Endothelial cell of umbilical vein (primary cell): ENCODE data around the gene TIAM1. TPM values are rescaled to one million over a fixed set of nuclear protein-coding genes. Genes with fewer than 3 reads are reported as not detected.

ENCODE experiments used
- BruUV-seq: library from RNA; stranded (reverse); fragments of 400-500 nt; replicated peaks from 2 replicates; lab custom pipeline; 2021; lab: Mats Ljungman, UMichigan
- CTCF ChIA-PET: fragments of 300-600, 350-600 bp; sonication (Branson Sonifier 250); formaldehyde crosslinking; loops from one replicate; lab custom pipeline; 2021; ENCODE audit warnings: antibody characterized with exemption, inconsistent platforms; lab: Charles Lee
- POLR2A ChIA-PET: fragments of 300-600, 350-600 bp; sonication (Branson Sonifier 250); formaldehyde crosslinking; loops from one replicate; lab custom pipeline; 2021; ENCODE audit warnings: antibody characterized with exemption, inconsistent platforms; lab: Charles Lee
- DNase-seq: peaks from one replicate; pipeline ENCODE4 v3.0.0-alpha.2; 2011; ENCODE audit warnings: low read depth, low spot score
- FAIRE-seq: peaks from 2 replicates; lab custom pipeline; 2011; peaks lifted over from hg19 to GRCh38; lab: Jason Lieb, UNC
- H2AFZ ChIP-seq: 2 replicates; pipeline ENCODE4 v1.6.0; 2012; ENCODE audit warnings: low read depth, low read length, control low read depth, inconsistent platforms
- H3K27ac ChIP-seq: 2 replicates; pipeline ENCODE4 v1.5.1; 2011; ENCODE audit warnings: low read depth, mild to moderate bottlenecking, control low read depth, low read length, moderate library complexity; ENCODE audit not compliant: insufficient read depth
- H3K27me3 ChIP-seq, 2 experiments: 2 replicates each; pipeline versions ENCODE4 v1.6.0 to v1.6.1; 2011; ENCODE audit warnings: low read length in 2 of 2, mixed read lengths in 1 of 2; ENCODE audit not compliant: control insufficient read depth in 2 of 2, insufficient read depth in 2 of 2
- H3K36me3 ChIP-seq, 2 experiments: 2 replicates in 1 of 2; 3 replicates in 1 of 2; pipeline ENCODE4 v1.5.1; 2011; ENCODE audit warnings: low read length in 2 of 2, mild to moderate bottlenecking in 1 of 2, moderate library complexity in 1 of 2; ENCODE audit not compliant: control insufficient read depth in 2 of 2, insufficient read depth in 2 of 2; ENCODE audit errors: extremely low read depth in 1 of 2
- H3K4me1 ChIP-seq: 3 replicates; pipeline ENCODE4 v1.5.1; 2011; ENCODE audit warnings: mild to moderate bottlenecking, low read length; ENCODE audit not compliant: control insufficient read depth, insufficient read depth; ENCODE audit errors: extremely low read depth
- H3K4me2 ChIP-seq: 2 replicates; pipeline ENCODE4 v1.6.1; 2011; ENCODE audit warnings: low read length, control low read depth, mixed read lengths; ENCODE audit not compliant: insufficient read depth
- H3K4me3 ChIP-seq, 3 experiments: fragments of 200-600 bp in 1 of 3; sonication (generic), shearing (Covaris generic) in 1 of 3; replicated peaks in 1 of 3; 2 replicates each; pipeline ENCODE4 v1.5.1; 2011 to 2016; ENCODE audit warnings: control low read depth in 3 of 3, low read length in 3 of 3, mild to moderate bottlenecking in 2 of 3, inconsistent platforms in 1 of 3, low read depth in 1 of 3, moderate library complexity in 1 of 3; ENCODE audit not compliant: insufficient read depth in 1 of 3
- H3K79me2 ChIP-seq: 2 replicates; pipeline ENCODE4 v1.6.0; 2012; ENCODE audit warnings: low read length, inconsistent platforms; ENCODE audit not compliant: control insufficient read depth, insufficient read depth
- H3K9ac ChIP-seq: replicated peaks from 2 replicates; pipeline ENCODE3; 2011; ENCODE audit warnings: low read length, control low read depth; ENCODE audit not compliant: insufficient read depth; ENCODE audit errors: extremely low read depth
- H3K9me1 ChIP-seq: replicated peaks from 3 replicates; pipeline ENCODE4 v1.6.0; 2011; ENCODE audit warnings: mild to moderate bottlenecking, low read length; ENCODE audit not compliant: control insufficient read depth, insufficient read depth; ENCODE audit errors: extremely low read depth
- H3K9me3 ChIP-seq: replicated peaks from 2 replicates; pipeline ENCODE4 v1.5.1; 2012; ENCODE audit warnings: low read length, inconsistent platforms; ENCODE audit not compliant: control insufficient read depth, insufficient read depth
- H4K20me1 ChIP-seq: replicated peaks from 2 replicates; pipeline ENCODE3; 2011; ENCODE audit warnings: mild to moderate bottlenecking, low read length; ENCODE audit not compliant: control insufficient read depth, insufficient read depth; ENCODE audit errors: extremely low read depth
- FOS ChIP-seq: IDR thresholded peaks from 2 replicates; pipeline ENCODE4 v1.6.1; 2011; ENCODE audit warnings: mild to moderate bottlenecking, low read length, moderate library complexity, borderline replicate concordance; ENCODE audit not compliant: insufficient read depth
- JUN ChIP-seq: IDR thresholded peaks from 2 replicates; pipeline ENCODE4 v1.6.1; 2011; ENCODE audit warnings: borderline replicate concordance, low read depth; ENCODE audit not compliant: insufficient read length, insufficient read depth
- MYC ChIP-seq: IDR thresholded peaks from one replicate; pipeline ENCODE4 v1.6.1; 2011; ENCODE audit warnings: mild to moderate bottlenecking, low read depth, low read length
- POLR2A ChIP-seq: IDR thresholded peaks from 2 replicates; pipeline ENCODE4 v1.6.1; 2012; ENCODE audit warnings: low read depth, mild to moderate bottlenecking, control low read depth, low read length
- POLR2AphosphoS5 ChIP-seq: IDR thresholded peaks from 2 replicates; pipeline ENCODE4 v1.6.1; 2012; ENCODE audit warnings: low read depth, mild to moderate bottlenecking, control low read depth, low read length, moderate library complexity; ENCODE audit not compliant: insufficient read depth
- dilution Hi-C: fragments of 300-500 bp; cut with MboI; formaldehyde crosslinking; loops from one replicate; pipeline ENCODE4 v1.15.0; 2019; ENCODE audit warnings: low sequenced_read_pairs; ENCODE audit not compliant: extremely low pct_ligation_motif_present
- intact Hi-C: fragments of 100-400 bp; cut with micrococcal nuclease; formaldehyde crosslinking; loops from one replicate; pipeline ENCODE4 v1.10.0; 2022
- polyA plus RNA-seq, 4 experiments: library from polyadenylated mRNA; depleted of rRNA in 3 of 4; stranded (reverse) in 3 of 4; unstranded in 1 of 4; fragments of >200 nt; gene quantifications; 2 replicates each; pipeline versions ENCODE4 v1.2.1 to v1.2.3, GENCODE V29; 2011 to 2012; ENCODE audit warnings: missing spikeins in 1 of 4
- total RNA-seq: library from RNA; stranded (reverse); gene quantifications from 2 replicates; pipeline ENCODE4 v1.2.3, GENCODE V29; 2021
- TF ChIP-seq, protein P1 (sequence below): IDR thresholded peaks from 2 replicates; pipeline ENCODE4 v1.6.1; 2011; ENCODE audit not compliant: insufficient read depth, insufficient read length
- TF ChIP-seq, protein P2 (sequence below), 2 donors: IDR thresholded peaks; 1 replicate in 1 of 2; 2 replicates in 1 of 2; pipeline ENCODE4 v1.5.1; 2011; ENCODE audit warnings: low read length in 2 of 2, mild to moderate bottlenecking in 2 of 2, moderate library complexity in 2 of 2, control low read depth in 1 of 2, inconsistent platforms in 1 of 2, low read depth in 1 of 2; ENCODE audit not compliant: insufficient read depth in 1 of 2; ENCODE audit errors: extremely low read depth in 1 of 2

The TIAM1 gene
- total and polyA plus RNA-seq, 2 donors (not counting 3 experiments of a cell fraction or from before 2014, with no cell fraction given): 0.21 to 0.86 TPM

DNA sequence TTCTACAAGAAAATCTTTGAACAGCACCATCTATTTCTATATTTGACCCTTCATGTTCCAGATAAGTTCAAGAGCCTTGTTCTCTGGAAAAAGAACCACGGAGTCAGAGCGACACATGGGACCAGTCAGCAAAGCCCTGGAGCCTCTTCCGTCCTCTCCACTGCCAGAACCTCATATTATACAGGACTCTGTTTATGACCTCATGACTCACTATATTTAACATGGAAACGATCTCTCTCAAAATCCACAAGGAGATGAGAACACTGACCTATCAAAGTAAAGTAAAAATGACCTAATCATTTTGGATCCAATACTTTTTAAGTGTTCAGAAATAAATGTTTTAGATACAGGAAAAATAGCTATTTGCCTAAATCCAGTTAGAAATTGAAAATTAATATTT, 181.2 kb downstream of the TIAM1 start:
- no peaks in the 10 kb centered on the region for H3K36me3 ChIP-seq
- H3K9me3 ChIP-seq: no peaks in the 10 kb centered on the region
- H3K9ac ChIP-seq: no peak overlapping the region
- ChIA-PET CTCF (no interaction called here), POLR2A (no interaction called here)
- no peak for DNase-seq
- H3K4me3 ChIP-seq: no peak overlapping the region
- H3K27me3 ChIP-seq: peaks cover 0 to 4% of the 10 kb centered on the region in 2 experiments
- TF ChIP-seq POLR2A (no peak), FOS (no peak), JUN (no peak), MYC (no peak), POLR2AphosphoS5 (no peak)
- TF ChIP-seq, protein P1, sequence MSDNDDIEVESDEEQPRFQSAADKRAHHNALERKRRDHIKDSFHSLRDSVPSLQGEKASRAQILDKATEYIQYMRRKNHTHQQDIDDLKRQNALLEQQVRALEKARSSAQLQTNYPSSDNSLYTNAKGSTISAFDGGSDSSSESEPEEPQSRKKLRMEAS: no peak
- TF ChIP-seq, protein P2, sequence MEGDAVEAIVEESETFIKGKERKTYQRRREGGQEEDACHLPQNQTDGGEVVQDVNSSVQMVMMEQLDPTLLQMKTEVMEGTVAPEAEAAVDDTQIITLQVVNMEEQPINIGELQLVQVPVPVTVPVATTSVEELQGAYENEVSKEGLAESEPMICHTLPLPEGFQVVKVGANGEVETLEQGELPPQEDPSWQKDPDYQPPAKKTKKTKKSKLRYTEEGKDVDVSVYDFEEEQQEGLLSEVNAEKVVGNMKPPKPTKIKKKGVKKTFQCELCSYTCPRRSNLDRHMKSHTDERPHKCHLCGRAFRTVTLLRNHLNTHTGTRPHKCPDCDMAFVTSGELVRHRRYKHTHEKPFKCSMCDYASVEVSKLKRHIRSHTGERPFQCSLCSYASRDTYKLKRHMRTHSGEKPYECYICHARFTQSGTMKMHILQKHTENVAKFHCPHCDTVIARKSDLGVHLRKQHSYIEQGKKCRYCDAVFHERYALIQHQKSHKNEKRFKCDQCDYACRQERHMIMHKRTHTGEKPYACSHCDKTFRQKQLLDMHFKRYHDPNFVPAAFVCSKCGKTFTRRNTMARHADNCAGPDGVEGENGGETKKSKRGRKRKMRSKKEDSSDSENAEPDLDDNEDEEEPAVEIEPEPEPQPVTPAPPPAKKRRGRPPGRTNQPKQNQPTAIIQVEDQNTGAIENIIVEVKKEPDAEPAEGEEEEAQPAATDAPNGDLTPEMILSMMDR (IDR thresholded peaks at IDR 0.05; ENCODE audit: extremely low read depth in 1 of 2, insufficient read depth in 1 of 2, low read depth in 1 of 2, low read length in 2 of 2): no peak
- no peaks in the 10 kb centered on the region for H4K20me1 ChIP-seq
- dilution Hi-C loops: no loop called here
- no peaks in the 10 kb centered on the region for H3K4me1 ChIP-seq
- no peaks in the 10 kb centered on the region for H3K9me1 ChIP-seq
- no peak for FAIRE-seq
- H2AFZ ChIP-seq: no peak overlapping the region
- intact Hi-C loops: no loop called here
- H3K27ac ChIP-seq: no peak overlapping the region
- BruUV-seq: no TSS peak
- H3K79me2 ChIP-seq: no peaks in the 10 kb centered on the region
- no peak overlapping the region for H3K4me2 ChIP-seq
